DMS153 treated with DMSO at 0.1 percent for 48 hours (cell line): ENCODE data around the gene NRP2.

Experiments used
- DNase-seq: peaks from one replicate; lab custom pipeline; 2025; ENCODE audit not compliant: unreplicated experiment; lab: John Stamatoyannopoulos, UW

NRP2 gene

DNA sequence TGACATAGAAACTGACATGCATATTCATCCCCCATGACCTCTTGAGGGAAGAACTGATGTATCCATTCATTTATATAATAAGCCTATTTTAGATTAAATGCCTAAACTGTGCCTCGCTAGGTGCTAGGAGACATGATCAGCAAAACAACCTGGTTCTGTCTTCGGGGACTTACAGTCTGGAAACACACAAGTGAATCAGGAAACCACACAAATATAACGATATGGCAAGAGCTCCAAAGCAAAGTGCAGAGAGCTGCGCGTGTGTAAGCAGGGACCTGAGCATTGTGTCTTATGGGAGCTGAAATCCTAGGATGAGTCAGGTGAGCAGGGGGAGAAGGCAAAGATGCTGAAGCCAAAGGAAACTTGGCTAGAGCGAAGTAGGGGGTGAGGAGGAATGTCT, 120.6 kb downstream of the NRP2 start:
- DNase-seq: no peak

DNA sequence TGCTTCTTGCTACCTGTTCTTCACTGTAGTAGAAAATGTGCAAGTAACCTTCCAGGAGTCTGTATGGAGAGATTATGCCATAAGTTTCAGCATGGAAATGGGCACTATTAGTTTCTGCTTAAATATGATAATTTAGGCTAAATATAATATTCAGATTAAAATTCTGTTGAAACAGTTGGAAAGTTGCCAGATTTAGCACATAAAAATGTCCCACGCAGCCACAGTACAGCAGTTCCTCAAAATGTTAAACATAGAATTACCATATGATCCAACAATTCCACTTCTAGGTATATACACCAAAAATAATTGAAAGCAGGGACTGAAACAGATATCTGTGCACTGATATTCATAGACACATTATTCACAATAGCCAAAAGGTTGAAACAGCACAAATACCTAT, 121.2 kb downstream of the NRP2 start:
- DNase-seq: no peak

DNA sequence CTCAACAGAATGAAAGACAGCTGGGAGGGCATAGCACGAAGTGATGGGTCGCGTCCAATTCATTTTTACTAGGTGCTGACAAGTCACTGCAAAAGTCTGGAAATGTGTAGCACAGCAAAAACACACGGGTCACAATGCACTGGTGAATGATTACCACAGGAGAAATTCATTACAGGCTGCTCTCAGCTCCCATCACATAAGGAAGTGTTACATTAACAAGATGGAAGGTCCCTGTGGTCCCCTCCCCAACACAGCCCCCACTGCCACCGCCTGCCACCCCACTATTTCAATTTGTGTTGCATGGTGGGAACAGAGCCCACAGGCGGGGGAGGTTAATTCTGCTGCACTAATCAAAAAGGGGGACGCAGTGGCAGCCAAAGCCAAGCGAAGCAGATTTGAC, 122.8 kb downstream of the NRP2 start:
- no peak for DNase-seq

DNA sequence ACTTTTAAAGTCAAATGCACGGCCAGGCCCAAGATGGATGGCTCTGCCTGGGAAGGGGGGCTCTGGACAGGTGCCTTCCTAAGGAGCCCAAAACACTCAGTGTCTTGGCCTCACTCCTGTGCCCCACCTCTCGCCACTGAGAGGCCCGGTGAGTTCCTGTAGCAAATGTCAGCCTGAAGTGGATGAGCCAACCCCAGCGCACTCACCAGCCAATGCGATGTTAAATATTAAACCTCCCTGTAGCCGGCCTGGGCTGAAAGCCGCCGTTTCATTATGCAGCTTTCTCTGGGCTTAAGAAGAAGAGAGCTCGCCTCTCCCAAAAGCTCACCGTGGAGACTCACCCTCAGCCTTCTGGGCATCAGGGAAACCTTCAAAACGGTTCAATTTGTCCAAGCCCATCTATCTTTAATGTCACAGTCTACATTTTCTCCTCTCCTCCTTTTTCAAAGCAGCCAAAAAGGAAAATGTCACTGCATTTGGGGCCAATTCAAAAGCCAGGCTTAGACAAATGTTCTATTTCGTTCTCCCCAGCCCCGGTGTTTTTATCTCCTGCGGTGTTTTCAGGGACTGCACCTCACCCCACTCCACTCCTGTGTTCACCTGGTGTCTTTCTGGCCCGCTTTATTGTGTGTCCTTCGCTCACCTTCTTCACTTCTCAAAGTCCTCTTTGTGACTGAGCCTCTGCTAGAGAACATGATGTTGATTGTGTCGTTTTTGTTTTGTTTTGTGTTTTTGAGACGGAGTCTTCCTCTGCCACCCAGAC, 124.0 kb downstream of the NRP2 start:
- DNase-seq: no peak

DNA sequence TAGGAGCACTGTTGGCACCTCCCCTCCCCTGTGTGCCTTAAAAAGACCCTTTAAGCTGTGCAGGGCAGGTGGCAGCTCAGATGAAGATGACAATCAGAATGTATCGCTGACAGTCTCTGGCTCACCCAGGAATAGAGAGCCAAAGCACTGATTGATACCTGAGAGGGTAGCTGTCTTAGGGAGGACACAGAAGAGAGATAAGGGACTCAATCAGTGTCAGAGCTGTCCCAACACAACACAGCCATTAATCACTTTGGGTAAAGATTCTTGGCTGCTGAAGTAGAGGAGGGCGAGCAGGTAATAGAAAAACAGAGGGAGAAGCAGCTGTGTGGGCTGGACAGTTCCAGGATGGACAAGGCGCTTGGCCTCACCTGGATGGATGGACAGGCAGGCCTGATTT, 124.9 kb downstream of the NRP2 start:
- DNase-seq: no peak

DNA sequence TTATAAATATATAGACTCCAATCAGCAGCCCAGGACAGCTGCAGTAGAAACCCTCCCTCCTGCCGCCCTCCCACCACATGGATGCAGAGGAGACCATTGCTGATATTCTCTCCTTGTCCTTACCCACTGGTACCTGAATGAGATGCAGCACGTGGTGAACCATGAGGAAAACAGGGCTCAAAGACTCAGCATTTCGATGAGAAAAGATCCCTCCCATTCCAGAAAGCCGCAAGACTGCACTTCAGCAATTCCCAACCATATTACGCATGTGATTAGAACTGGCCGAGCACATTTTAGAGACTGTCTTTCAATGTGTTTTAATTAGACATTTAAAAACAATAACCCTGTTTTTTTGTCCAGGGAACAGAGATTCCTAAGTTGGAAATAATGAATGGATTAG, 125.5 kb downstream of the NRP2 start:
- DNase-seq: no peak

DNA sequence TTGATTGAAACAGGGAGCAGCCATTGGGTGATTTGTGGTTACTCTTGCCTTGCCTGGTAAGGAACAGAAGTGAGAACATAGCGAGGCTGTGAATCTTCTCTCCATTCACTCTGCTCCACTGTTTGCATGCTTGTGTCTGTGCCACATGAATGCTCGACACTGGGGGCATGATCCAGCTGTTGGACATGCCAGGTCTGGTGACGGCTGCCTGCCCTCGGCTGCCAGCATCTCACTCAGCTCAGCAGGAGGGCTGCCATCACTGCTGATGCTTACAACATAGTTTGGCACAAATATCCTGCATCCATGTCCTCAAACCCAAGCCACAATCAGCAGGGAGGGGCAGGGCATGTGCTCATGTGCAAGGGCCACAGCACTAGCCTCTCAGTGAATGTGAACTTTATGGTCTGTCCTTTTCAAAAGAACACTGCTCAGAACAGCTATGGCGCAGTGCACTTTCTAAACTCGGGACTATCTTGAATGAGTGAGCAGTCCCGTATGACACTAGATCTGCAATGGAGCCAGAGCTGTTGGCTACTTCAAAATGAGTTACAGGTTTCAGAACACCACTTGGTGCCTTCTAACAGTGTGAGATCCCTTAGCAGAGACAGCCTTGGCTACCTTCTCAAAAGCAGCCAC, 126.3 kb downstream of the NRP2 start:
- DNase-seq: no peak

DNA sequence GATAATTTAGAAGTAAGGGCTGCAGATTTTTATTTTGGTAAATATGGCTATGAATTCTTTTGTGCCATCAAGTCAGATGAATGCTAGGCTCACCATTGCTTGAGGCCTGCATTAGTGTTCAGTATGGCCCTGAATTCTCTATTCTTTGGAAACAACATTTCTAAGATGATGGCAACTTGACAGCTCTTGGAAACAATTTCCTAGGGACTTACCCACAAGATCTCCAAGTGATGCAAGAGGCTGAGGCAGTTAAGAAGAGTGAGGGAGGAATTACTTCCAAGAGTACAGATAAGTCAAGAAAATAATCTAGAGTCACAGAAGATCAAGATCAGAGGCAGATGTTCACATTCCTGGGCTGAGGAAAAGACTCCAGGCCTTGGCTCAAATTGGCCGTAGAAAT, 129.1 kb downstream of the NRP2 start:
- no peak for DNase-seq

DNA sequence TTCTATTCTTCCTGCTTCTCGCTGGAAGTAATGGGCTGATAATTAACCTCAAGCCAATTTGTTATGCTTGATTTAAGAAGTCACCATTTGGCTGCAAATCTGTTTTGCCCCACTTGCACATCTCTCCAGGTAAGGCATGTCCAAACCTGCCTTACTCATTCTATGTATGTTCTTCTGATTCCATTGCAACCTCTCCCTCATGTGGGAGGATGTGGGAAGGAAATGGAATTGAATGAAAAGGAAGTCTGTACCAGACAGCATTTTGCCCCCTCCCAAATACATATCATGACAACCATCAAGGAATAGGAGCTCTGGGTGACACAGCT, 131.7 kb downstream of the NRP2 start:
- DNase-seq: no peak

DNA sequence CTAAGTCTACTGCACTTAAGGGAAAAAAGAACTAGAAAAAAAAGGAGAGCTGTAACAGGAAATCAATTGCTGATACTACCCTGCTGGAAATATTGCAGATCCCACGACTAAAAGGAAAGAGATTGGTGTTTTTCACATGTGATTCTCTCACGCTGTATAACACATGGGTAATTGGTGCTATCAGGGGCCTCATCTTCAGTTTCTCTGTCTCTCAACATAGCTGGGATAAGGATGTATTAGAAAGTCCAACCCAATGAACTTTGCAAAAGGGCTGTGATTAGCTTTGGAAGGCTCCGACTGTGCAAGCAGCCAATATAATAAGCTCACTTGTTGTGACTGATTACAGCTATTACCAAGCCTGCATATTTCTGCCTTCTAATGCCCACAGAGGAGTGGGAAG, 133.4 kb downstream of the NRP2 start:
- no peak for DNase-seq

DNA sequence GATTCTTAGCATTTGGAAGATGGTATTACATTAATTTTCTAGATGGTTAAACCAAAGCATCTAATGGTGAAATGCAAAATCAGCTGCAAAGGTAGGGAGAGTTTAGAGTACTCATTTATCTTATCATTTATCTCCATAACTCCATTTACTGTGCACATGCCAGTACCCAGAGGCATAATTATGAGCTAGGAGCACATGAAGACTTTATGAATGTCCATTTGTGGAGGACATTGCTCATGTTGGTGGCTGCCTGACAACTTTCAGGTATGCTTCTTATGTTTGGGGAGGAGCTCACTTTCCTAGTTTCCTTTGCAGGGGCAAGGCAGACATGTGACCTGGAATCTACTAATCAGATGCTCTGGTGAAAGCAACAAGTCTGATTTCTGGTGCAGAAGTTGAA, 134.0 kb downstream of the NRP2 start:
- DNase-seq: no peak

DNA sequence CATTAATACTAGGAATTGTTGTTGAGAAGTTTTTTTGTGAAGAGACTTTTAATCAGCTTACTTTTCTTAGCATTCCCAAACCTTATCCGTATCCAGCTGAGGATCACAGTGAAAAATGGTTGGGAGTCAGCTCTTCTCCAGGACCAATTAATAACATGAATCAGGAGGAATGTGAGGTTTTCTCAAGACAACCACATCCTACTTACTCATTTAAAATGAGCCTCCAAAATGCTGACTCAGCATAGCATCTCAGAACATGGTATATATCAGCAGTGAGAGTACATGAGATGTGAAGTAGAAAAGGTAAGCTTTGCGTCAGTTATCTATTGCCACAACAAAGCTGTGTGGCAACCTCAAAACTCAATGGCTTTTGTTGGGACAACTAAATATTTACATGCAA, 140.3 kb downstream of the NRP2 start:
- DNase-seq: no peak

DNA sequence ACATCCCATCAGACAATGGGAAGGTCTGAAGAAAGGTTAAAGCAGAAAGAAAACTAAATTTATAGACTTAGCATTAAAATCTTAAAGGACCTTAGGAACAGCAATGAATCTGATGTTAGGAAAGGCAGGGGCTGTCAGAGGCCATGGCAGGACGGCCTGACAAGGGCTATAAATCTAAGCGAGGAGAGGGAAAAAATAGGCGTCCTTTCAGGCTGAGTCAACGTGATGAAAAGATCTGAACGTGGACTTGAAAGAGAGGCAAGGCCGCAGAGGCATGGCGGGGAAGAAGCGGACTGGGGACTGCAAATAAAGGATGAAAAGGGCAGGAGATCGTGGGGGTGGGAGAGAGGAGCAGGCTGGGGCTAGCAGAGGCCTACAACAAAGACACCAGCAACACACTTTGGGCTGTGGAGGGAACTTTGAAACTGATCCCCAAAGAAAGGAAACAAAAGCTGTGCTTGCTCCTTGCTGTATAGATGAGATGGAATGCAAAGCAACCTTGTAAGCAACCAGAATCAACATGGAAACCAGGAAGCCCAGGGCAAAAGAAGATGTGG, 145.6 kb downstream of the NRP2 start:
- no peak for DNase-seq

DNA sequence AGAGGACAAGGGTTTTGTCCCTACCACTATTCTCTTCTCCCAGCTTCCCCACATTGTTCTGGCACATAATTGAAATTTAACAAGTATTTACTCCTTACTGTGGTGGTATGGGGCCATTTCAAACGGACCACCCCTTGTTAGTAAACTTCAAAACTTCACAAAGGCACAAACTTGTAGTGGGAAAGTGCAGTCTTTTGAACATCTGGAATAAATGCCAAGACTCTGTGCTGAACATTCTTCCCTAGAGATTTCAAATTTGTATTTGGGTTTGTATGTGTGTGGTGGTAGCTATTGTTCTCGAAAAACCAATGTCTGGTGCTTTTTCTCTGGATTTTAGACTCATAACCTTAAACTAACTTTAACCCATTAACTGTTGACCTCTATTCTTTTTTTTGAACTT, 151.6 kb downstream of the NRP2 start:
- DNase-seq: no peak

DNA sequence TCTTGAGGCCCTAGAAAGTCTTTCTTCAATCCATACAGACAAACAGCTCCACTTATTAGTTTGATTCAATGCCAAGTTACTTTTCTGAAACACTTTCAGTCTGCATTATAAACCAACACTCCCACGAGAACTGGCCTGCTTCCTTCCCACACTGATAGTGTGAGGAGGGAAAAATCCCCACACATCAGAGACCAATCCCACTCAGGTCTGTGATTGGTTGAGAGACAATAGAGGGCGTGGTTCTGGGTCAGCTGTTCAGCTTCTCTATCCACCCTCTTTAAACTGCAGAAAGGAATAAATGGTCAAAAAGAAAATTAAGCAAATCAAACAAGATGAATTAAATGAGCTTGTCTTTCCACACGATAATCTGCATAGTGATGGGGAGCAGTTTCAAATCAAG, 152.5 kb downstream of the NRP2 start:
- no peak for DNase-seq

DNA sequence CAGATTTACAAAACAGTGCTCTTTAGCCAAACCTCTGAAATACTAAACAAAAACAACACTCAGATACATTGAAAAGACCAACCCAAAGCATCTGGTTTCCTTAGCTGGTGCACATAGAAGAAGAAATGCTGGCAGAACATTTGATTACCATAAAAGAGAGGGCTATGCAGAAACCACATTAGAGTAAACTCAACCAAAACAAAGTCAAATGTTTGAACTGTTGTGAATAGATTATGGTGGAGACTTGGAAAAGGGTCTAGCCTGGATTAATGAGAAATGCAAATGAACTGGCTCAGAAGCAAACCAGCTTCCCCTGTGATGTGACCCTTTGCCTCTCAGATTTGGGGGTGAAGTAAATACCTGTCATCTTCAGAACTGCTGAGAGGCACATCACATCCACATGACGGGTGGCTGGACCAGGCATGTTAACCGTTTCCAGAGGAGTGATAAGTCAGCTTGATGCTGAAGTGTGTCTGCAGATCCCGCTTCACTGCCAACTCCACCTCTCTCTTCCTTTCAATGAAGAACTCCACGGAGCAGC, 153.0 kb downstream of the NRP2 start:
- no peak for DNase-seq

DNA sequence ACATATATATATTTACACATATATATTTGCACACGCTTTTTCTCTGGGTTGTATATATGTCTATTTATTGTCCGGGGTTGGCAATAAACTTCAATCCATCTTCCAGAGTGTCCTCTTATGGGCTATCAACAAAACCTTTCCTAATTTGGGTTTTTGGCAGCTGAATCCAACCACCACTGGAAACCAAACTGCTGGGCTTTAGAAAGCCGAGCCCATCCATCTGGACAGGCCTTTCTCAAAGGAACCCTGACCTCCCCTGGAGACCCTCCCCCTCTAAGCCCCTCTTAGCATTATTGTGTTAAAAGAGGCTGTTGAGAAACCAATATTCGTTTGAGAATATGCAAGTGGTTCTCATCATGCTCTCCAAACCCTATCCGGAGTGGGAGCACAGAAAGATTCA, 153.6 kb downstream of the NRP2 start:
- DNase-seq: no peak

DNA sequence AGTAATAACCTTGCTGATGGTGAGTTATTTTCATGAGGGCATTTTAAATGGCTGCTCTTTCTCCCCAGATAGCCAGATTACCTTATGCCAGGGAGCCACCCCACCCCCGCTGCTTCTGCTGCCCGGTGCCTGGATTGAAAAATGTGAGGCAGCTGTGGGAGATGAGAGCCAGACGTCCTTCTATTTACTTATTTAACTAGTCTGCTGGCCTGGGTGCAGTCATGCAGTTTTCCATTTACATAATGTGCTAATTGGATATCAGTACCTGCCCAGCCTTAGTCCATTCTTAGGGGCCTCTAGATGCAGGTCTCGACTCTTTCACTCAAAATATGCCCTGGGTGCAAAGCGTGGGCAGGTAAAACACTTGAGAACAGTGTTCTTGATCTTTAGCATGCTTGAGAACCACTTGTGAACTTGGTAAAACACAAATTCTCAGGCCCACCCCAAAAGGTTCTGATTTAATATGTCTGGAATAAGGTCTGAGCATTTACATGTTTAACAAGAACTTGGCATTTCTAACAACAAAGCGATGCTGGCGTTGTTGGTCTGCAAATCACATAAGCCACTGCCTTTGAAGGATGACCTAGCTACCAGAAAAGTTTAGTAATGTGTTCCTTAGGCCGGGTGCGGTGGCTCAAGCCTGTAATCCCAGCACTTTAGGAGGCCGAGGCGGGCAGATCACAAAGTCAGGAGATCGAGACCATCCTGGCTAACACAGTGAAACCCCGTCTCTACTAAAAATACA, 154.3 kb downstream of the NRP2 start:
- DNase-seq: no peak

DNA sequence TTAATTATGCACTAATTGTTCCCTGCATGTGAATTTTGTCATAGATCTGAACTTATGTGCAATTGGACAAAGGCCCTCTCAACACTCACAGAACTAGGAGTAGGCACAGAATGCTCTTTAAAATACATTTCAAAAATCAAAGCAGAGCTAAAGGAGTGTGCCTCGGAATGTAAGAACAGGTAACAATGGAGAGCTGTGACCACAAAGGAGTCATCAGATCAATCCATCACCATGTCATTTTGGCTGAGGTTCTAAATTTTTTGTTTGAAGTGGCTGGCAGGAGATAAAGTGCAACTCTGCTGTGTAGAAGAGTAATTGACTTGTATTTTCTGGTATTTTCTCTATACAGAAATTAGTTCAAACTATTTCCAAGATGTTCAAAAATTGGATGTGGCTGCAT, 155.4 kb downstream of the NRP2 start:
- DNase-seq: no peak

DNA sequence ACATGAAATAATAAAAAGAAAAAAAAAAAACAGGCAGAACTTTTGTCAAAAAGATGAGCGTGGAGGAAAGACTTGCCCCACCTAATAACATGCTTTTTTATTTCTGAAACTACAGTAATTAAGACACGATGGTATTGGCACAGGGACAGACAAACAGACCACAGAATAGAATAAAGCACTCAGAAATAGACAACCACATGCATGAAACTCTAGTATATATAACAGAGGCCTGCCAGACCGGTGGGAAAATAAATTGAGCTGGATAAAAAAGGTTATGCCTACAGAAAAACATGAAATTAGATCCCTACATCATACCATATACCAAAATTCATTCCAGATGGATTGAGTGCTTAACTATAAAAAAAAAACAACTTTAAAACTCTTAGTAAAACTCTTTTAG, 163.1 kb downstream of the NRP2 start:
- no peak for DNase-seq
